ENCODE measurements around the gene FAM47A.

DNA sequence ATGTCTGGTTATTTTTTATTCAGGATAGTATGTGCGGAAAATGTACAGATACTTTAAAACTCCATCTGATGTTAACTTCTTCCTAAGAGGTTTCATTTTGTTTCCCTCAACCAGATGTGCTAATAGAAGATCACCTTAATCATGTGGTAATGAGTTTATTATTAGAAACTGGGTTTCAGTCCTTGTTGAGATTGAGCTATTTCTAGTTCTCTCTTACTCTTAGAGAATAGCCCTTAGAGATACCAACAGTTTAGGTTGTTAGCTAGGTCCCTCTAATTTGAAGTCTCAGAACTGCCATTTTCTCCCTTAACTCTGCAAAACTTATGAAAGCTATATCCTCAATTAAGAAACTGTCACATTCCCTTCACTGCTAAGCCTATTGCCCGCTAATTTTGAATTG is 13.0 kb downstream of the FAM47A start:
- TF ChIP-seq, protein P1, sequence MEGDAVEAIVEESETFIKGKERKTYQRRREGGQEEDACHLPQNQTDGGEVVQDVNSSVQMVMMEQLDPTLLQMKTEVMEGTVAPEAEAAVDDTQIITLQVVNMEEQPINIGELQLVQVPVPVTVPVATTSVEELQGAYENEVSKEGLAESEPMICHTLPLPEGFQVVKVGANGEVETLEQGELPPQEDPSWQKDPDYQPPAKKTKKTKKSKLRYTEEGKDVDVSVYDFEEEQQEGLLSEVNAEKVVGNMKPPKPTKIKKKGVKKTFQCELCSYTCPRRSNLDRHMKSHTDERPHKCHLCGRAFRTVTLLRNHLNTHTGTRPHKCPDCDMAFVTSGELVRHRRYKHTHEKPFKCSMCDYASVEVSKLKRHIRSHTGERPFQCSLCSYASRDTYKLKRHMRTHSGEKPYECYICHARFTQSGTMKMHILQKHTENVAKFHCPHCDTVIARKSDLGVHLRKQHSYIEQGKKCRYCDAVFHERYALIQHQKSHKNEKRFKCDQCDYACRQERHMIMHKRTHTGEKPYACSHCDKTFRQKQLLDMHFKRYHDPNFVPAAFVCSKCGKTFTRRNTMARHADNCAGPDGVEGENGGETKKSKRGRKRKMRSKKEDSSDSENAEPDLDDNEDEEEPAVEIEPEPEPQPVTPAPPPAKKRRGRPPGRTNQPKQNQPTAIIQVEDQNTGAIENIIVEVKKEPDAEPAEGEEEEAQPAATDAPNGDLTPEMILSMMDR (conservative IDR thresholded peaks at IDR 0.05; ENCODE audit: low read length) = no peak
- TF ChIP-seq EZH2phosphoT487 (IDR thresholded peaks at IDR 0.05; ENCODE audit: borderline replicate concordance, low read depth, low read length) = no peak
